Measurements from ENCODE around the gene TSPEAR. TPM values are rescaled to one million over a fixed set of nuclear protein-coding genes. Genes with fewer than 3 reads are reported as not detected.
"Not testable (repeated sequence)": the region's sequence is repeated elsewhere in the genome, so short reads cannot be mapped to it uniquely, and the experiment has no call there.

TSPEAR gene
- total RNA-seq, 2 donors from 2014 or later = not detected

DNA sequence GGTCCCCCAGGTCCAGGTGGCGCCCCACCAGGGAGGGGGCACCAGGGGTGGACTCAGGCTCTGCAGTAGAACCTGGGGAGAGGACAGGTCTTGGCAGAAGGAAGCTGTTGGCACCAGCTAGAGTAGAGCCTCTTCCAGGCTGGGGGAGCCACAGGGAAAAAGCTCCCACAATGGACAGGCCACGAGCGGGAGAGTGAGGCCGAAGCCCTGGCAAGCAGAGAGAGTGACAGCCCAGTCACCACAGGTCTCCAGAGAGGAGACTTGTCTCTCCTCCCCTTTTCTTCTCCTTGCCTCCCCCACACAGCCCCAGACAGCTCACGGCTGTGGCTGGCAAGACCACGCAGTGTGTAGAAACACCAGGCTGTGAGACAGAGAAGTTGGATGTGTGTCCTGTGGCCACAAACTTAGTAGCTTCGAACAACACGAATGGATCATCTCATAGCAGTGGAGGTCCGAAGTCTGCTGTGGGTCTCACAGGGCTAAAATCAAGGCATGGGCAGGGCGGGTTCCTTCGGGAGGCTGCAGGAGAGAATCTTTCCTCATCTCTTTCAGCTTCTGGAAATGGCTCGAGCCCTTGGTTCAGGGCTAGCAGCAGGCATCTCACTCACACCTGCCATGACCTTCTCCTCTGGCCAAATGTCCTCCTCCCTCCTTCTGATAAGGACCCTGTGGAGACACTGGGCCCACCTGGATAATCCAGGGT lies 60.2 kb downstream of the TSPEAR start:
- DNase-seq = no peak
- Mint-ChIP-seq H3K27me3 (no peaks in the 10 kb centered on the region), H3K27ac (no peak overlapping the region), H3K36me3 (ENCODE audit: low read depth) (no peaks in the 10 kb centered on the region), H3K4me1 (peaks cover 14% of the 10 kb centered on the region), H3K4me3 (no peak overlapping the region)
- ATAC-seq = no peak
- H3K9me3 ChIP-seq (ENCODE audit: control insufficient read depth, low read length, poor library complexity, severe bottlenecking) = no peaks in the 10 kb centered on the region

DNA sequence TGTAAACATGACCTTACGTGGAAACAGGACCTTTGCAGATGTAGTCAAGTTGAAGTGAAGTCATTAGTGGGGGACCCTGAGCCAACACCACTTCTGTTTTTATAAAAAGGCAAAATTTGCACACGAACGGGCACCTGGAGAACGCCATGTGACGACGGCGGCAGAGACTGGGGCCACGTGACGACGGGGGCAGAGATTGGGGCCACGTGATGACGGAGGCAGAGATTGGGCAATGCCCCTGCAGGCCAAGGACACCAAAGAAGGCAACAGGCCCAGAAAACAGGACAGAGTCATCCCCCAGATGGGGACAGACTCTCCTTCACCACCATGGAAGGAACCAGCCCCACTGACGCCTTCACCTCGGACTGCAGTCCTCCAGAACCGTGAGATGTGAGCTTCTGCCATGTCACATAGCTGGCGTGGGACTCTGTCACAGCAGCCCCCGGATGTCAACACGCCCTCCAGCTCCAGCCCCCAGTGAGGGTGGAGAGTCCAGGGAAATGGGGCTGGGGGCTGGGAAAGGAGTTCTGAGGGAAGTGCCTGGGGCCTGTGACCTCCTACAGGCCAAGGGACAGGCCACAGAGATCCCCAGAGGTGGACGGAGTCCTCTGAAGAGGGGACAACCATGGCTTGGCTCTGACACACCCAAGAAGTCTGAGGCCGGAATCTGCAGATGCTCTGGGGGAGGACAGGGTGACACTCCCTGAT lies 61.0 kb downstream of the TSPEAR start:
- H3K36me3 Mint-ChIP-seq (ENCODE audit: low read depth) = no peaks in the 10 kb centered on the region
- H3K9me3 ChIP-seq (ENCODE audit: control insufficient read depth, low read length, poor library complexity, severe bottlenecking) = no peaks in the 10 kb centered on the region
- ATAC-seq (no peak), DNase-seq (no peak)
- no peak overlapping the region for H3K4me3 Mint-ChIP-seq
- no peaks in the 10 kb centered on the region for H3K27me3 Mint-ChIP-seq
- H3K4me1 Mint-ChIP-seq = peaks cover 14% of the 10 kb centered on the region
- H3K27ac Mint-ChIP-seq = no peak overlapping the region

DNA sequence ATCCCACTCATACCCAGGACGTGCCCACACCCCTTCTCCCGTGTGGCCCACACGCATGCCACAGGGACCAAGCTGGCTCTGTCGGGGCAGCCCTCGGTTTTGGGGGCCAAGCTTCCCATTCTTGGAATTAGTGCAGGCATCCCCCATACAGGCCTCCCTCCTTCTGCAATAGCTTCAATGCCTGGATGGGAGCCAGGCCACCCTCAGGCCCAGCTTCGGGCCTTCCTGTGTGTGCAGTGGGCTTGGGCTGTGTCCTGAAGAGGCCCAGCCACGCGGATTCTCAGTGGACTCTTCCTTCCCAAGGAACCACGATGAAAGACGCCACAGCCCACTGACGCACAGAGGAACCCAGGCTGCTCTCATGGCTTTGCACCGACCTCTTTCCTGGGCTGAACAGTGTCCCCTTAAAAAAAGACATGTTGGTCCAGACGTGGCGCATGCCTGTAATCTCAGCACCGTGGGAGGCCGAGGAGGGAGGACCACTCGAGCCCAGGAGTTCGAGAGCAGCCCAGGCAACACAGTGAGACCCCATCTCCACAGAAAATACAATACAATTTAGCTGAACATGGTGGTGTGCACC lies 61.8 kb downstream of the TSPEAR start:
- ATAC-seq (no peak), DNase-seq (no peak)
- Mint-ChIP-seq H3K4me3 (no peak overlapping the region), H3K36me3 (ENCODE audit: low read depth) (no peaks in the 10 kb centered on the region), H3K4me1 (peaks cover 13% of the 10 kb centered on the region), H3K27me3 (no peaks in the 10 kb centered on the region), H3K27ac (no peak overlapping the region)
- H3K9me3 ChIP-seq (ENCODE audit: control insufficient read depth, low read length, poor library complexity, severe bottlenecking) = peaks cover 6% of the 10 kb centered on the region

DNA sequence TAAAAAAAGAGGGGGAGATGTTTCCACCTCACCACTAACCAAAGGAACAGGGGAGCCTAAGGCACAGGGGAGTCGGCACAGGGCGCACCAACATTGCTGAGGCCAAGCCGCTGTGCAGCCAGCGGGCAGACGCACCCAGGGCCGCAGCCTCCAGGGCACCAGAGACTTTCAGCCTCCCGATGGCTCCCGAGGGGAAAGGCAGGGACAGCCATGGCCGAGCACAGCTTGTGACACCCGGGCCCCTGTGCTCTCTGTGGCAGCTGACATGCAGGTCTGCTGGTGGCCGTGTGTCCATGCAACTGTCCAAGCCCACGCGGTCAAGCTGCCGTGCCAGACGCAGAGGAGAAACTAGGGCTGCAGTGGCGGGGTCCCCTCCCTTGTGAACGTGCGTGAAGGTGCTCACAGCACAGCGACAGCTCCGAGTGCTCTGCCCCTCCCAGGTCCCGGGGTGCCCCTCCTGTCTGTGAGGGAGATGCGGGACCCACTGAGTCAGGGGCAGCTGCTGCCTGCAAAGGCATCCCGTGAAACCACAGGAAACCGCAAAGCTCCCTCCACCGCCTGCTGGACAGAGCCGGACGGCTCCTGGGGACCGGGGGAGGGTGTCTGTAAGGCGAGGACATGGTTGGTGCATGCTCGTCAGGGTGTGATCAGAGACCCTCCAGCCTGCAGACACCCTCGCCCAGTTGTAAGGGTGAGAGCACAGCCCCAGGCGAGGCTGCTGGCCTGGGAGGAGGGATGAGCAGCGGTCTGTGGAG lies 62.6 kb downstream of the TSPEAR start:
- ATAC-seq = no peak
- Mint-ChIP-seq H3K27me3 (no peaks in the 10 kb centered on the region), H3K36me3 (ENCODE audit: low read depth) (no peaks in the 10 kb centered on the region)

DNA sequence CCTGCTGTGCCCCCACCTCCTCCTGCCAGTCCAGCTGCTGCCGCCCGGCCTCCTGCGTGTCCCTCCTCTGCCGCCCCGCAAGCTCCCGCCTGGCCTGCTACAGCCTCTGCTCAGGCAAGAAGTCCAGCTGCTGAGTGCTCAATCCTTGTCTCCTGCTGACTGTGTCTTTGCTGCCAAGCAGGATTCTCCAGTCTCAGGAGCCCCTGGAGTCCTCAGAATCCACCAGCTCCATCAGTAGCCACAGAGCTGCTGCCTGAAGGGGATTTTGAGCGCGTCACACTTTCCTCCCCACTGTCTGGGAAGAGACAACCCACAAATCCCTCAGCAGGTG lies 64.2 kb downstream of the TSPEAR start:
- peaks cover 10% of the 10 kb centered on the region for H3K9me3 ChIP-seq (ENCODE audit: control insufficient read depth, low read length, poor library complexity, severe bottlenecking)
- Mint-ChIP-seq H3K27ac (no peak overlapping the region), H3K36me3 (ENCODE audit: low read depth) (no peaks in the 10 kb centered on the region), H3K4me1 (no peaks in the 10 kb centered on the region), H3K27me3 (no peaks in the 10 kb centered on the region), H3K4me3 (no peak overlapping the region)
- ATAC-seq = no peak
- DNase-seq = no peak

More for the DNA sequence above, 62.6 kb downstream of the TSPEAR start:
- H3K9me3 ChIP-seq (ENCODE audit: control insufficient read depth, low read length, poor library complexity, severe bottlenecking) = peaks cover 10% of the 10 kb centered on the region
- no peak overlapping the region for H3K4me3 Mint-ChIP-seq
- H3K27ac Mint-ChIP-seq = no peak overlapping the region
- no peak for DNase-seq
- H3K4me1 Mint-ChIP-seq = peaks cover 4% of the 10 kb centered on the region

DNA sequence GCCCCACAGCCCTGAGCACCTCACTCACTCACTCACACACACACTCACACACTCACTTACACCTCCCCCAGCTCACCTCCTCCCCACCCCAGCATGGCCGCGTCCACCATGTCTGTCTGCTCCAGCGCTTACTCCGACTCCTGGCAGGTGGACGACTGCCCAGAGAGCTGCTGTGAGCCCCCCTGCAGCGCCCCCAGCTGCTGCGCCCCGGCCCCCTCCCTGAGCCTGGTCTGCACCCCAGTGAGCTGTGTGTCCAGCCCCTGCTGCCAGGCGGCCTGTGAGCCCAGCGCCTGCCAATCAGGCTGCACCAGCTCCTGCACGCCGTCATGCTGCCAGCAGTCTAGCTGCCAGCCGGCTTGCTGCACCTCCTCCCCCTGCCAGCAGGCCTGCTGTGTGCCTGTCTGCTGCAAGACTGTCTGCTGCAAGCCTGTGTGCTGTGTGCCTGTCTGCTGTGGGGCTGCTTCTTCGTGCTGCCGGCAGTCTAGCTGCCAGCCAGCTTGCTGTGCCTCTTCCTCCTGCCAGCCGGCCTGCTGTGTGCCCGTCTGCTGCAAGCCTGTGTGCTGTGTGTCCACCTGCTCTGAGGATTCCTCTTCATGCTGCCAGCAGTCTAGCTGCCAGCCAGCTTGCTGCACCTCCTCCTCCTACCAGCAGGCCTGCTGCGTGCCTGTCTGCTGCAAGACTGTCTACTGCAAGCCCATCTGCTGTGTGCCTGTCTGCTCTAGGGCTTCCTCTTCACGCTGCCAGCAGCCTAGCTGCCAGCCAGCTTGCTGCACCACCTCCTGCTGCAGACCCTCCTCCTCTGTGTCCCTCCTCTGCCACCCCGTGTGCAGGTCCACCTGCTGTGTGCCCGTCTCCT lies 64.8 kb downstream of the TSPEAR start, which contains the start of gene KRTAP10-11:
TSS of gene KRTAP10-11 (plus strand) at position 49 of the 856 bp plus-strand sequence. CDS start at position 94, 45 bp downstream.
- H3K9me3 ChIP-seq (ENCODE audit: control insufficient read depth, low read length, poor library complexity, severe bottlenecking); H3K4me1 Mint-ChIP-seq; H3K27ac Mint-ChIP-seq; H3K27me3 Mint-ChIP-seq; ATAC-seq; H3K4me3 Mint-ChIP-seq; H3K36me3 Mint-ChIP-seq (ENCODE audit: low read depth); DNase-seq: not testable (repeated sequence)

DNA sequence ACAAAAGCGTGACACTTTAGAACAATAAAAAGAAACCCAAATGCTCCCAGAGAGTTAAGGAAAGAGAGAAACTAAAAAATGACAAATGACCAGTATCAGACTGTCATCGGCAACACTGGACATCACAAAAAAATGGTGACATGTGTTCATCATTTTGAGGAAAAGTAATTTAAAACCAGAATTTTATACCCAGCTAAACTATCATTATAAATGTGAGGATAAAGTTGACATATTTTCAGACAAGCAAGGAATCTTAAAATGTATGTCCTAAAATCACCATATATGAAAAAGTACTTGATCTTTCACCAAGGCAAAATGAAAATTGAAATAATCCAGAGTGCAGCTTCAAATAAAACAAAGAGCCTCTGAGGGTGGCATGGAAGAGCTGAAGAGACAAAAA lies 66.5 kb downstream of the TSPEAR start:
- Mint-ChIP-seq H3K4me3 (no peak overlapping the region), H3K36me3 (ENCODE audit: low read depth) (peaks cover 4% of the 10 kb centered on the region), H3K27me3 (no peaks in the 10 kb centered on the region), H3K4me1 (no peaks in the 10 kb centered on the region), H3K27ac (no peak overlapping the region)
- H3K9me3 ChIP-seq (ENCODE audit: control insufficient read depth, low read length, poor library complexity, severe bottlenecking) = peaks cover 10% of the 10 kb centered on the region
- ATAC-seq = no peak
- no peak for DNase-seq

DNA sequence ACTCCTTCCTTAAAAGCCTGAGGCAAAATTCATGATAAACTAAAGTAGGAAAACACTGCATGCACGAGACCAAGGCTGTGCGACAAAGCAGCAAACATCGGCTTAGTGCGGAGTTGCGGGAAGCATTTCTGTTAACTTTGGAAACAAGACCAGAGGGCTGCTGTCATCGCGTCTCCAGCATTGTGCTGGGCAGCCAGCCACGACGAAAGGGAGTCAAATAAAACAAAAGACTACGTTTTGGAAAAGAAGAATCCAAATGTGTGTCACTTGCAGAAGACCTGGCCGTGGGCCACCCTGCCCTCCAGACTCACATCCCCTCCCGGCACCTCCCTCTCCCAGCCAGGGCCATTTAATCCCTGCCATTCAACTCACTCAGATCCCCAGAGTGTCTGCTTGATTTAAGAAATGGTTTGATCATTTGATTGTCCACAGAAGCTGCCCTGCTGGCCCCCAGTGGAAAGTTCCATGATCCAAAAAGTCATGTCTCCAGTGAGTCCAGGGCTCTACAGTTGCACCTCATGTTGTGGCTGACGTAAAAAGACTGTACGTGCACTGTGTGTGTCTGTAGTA lies 67.5 kb downstream of the TSPEAR start:
- Mint-ChIP-seq H3K4me1 (no peaks in the 10 kb centered on the region), H3K36me3 (ENCODE audit: low read depth) (peaks cover 4% of the 10 kb centered on the region)
- ATAC-seq = no peak

DNA sequence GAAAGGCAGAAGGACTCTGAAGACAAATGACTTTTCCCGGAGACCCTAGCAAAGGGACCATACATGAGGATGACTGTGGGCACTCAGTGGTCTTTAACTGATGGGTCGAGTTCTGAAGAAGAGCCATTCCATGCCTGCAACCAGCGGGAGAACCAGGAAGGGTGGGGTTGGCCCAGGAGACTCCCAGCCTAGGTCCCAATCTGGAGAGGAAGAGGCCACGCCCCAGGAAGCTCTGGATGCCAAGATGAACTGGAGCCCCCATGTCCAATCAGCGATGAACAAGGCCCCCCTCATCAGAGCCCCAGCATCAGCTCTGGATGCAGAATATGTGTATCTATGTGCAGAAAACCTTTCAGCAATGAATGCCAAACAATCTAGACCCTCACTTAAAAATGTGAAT lies 70.6 kb downstream of the TSPEAR start:
- Mint-ChIP-seq H3K27ac (no peak overlapping the region), H3K27me3 (no peaks in the 10 kb centered on the region)
- no peak for ATAC-seq

More for the DNA sequence above, 67.5 kb downstream of the TSPEAR start:
- H3K4me3 Mint-ChIP-seq = no peak overlapping the region
- H3K27me3 Mint-ChIP-seq = no peaks in the 10 kb centered on the region
- peaks cover 10% of the 10 kb centered on the region for H3K9me3 ChIP-seq (ENCODE audit: control insufficient read depth, low read length, poor library complexity, severe bottlenecking)
- H3K27ac Mint-ChIP-seq = no peak overlapping the region
- DNase-seq = no peak

DNA sequence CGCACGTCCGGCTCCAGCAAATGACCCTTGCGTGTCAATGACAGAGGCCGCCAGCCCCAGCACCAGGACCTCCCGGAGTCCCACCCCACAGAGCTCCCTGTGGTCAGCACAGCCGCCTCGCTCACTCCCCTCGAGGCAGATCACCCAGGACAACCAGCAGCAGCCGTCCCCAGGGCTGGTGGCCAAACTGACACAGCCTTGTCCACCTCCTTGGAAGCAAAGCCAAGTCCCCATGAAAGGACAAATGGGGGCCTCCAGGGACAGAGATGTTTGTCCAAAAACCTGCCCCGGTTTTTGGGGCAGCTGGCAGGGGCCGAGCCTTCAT lies 72.1 kb downstream of the TSPEAR start:
- H3K4me1 Mint-ChIP-seq = no peaks in the 10 kb centered on the region
- H3K27me3 Mint-ChIP-seq = no peaks in the 10 kb centered on the region
- H3K27ac Mint-ChIP-seq = no peak overlapping the region
- H3K36me3 Mint-ChIP-seq (ENCODE audit: low read depth) = peaks cover 4% of the 10 kb centered on the region
- no peak for DNase-seq
- ATAC-seq = no peak
- no peak overlapping the region for H3K4me3 Mint-ChIP-seq
- peaks cover 1% of the 10 kb centered on the region for H3K9me3 ChIP-seq (ENCODE audit: control insufficient read depth, low read length, poor library complexity, severe bottlenecking)

More for the DNA sequence above, 70.6 kb downstream of the TSPEAR start:
- no peaks in the 10 kb centered on the region for H3K4me1 Mint-ChIP-seq
- H3K36me3 Mint-ChIP-seq (ENCODE audit: low read depth) = peaks cover 4% of the 10 kb centered on the region
- peaks cover 10% of the 10 kb centered on the region for H3K9me3 ChIP-seq (ENCODE audit: control insufficient read depth, low read length, poor library complexity, severe bottlenecking)
- no peak for DNase-seq
- no peak overlapping the region for H3K4me3 Mint-ChIP-seq

DNA sequence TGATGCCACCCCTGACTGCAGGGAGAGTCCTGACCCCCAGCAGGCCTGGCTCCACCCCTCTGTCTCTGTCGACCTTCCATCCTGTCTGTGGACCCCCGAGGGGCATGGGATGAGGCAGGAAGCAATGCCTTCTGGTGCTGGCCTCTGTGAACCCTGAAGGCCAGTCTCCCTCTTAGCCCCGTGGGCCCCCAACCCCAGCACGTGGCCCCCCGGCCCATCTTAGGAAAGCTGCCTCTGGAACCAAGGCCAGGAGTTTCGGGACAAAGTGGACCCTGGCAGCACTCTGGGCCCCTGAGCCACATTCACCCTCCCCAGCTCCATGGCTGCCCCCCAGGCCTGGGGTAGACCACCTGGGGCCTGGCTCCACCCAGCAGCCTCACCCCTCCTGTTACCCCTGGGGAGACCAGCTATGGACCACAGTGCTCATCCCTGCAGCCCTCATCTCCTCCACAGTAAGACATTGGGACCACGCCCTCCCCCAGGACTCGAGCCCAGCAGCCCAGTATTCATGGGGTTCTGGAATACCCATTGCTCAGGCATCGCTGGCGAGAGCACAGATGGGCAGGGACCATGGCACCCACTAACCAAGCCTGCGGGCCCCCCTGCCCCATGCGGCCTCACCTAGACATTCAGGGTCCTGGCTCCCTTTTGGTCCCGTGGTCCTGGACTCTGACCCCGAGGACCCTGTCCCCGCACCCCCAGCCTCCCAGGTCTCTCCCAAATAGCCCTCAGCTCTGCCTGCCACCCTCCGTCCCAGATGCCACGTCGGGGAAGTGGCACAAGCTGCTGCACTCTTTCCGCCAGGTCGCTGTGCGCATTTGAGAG lies 72.7 kb downstream of the TSPEAR start:
- H3K36me3 Mint-ChIP-seq (ENCODE audit: low read depth); DNase-seq; ATAC-seq; H3K27ac Mint-ChIP-seq; H3K4me3 Mint-ChIP-seq; H3K9me3 ChIP-seq (ENCODE audit: control insufficient read depth, low read length, poor library complexity, severe bottlenecking); H3K4me1 Mint-ChIP-seq; H3K27me3 Mint-ChIP-seq: not testable (repeated sequence)

DNA sequence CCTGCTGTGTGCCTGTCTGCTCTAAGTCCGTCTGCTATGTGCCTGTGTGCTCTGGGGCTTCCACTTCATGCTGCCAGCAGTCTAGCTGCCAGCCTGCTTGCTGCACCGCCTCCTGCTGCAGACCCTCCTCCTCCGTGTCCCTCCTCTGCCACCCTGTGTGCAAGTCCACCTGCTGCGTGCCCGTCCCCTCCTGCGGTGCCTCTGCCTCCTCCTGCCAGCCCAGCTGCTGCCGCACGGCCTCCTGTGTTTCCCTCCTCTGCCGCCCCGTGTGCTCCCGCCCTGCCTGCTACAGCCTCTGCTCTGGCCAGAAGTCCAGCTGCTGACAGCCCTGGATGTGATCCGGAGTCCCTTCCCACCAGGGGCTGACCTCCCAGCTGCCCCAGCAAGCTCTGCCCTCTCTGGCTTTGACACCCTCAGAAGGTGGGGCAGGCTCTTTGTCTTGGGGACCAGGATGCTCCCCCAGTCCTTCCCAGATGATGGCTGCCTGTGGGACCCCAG lies 73.5 kb downstream of the TSPEAR start:
- ATAC-seq; H3K36me3 Mint-ChIP-seq (ENCODE audit: low read depth); DNase-seq; H3K27me3 Mint-ChIP-seq; H3K27ac Mint-ChIP-seq; H3K9me3 ChIP-seq (ENCODE audit: control insufficient read depth, low read length, poor library complexity, severe bottlenecking); H3K4me1 Mint-ChIP-seq; H3K4me3 Mint-ChIP-seq: not testable (repeated sequence)
